HG02970 (cell line): ENCODE results near the gene CXCR2.
"Not testable (repeated sequence)": the region's sequence is repeated elsewhere in the genome, so short reads cannot be mapped to it uniquely, and the experiment has no call there.

Source experiments
- ATAC-seq: cut with Tn5 transposase; IDR thresholded peaks from one replicate; pipeline ENCODE4 v1.9.1; 2021; ENCODE audit warnings: mild to moderate bottlenecking, moderate library complexity, moderate number of reproducible peaks; ENCODE audit not compliant: unreplicated experiment, low FRiP score

The CXCR2 gene

DNA sequence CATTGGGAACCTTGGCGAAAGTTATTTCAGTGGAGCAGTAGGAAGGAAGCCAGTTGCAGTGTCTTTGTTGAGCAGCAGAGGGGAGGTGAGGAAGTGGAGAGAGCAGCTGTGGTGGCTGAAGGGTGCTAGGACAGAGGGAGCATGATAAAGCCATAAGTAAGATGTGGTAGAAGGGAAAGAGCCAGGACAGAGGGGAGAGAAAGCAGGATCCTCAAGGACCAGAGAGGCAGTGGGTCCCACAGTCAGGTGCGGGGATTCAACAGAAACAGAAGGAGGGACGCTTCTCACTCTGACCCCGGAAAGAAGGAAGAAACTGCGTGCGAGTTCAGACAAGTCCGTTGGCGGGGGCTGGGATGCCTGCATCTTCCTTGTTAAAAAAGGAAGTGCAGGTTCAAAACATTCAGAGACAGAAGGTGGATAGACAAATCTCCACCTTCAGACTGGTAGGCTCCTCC lies at the start of gene CXCR2:
Gene CXCR2 (plus strand): TSS at position 403 of the 455 bp plus-strand sequence. CDS start 8,774 bp downstream, outside the sequence.
- ATAC-seq, result no peak

DNA sequence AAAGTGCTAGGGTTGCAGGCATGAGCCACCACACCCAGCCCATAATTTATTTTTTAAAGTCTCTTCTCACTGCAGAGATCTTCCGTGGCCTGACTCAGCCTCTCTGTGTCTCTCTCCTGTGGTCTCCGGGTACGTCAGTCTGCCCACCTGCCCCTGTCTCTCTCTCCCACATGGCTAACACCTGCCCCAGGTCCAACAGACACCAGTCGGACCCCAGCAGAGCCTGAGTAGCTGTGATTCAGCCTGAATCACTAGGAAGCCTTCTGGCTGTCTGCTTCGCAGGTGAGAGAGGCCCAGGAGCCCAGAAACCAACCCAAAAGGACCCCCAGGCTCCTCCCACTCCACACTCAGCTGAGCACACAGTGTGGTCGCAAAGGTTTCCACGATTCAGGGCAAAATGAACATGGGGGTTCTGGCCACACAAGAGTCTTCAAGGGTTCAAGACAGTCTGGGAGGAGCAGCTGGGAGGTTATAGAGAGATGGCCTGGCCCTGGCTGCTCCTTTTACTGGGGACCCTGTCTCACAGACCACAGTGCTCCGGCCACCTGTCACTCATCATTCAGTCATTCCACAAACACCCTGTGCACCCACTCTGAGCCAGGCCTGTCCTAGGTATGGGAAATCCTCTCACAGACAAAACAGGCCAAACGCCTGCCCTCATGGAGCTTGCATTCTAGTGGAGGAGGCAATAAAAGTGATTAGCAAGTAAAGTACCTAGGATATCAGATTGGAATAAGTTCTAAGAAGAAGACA lies 48.2 kb upstream of the CXCR2 start:
- no peak for ATAC-seq

DNA sequence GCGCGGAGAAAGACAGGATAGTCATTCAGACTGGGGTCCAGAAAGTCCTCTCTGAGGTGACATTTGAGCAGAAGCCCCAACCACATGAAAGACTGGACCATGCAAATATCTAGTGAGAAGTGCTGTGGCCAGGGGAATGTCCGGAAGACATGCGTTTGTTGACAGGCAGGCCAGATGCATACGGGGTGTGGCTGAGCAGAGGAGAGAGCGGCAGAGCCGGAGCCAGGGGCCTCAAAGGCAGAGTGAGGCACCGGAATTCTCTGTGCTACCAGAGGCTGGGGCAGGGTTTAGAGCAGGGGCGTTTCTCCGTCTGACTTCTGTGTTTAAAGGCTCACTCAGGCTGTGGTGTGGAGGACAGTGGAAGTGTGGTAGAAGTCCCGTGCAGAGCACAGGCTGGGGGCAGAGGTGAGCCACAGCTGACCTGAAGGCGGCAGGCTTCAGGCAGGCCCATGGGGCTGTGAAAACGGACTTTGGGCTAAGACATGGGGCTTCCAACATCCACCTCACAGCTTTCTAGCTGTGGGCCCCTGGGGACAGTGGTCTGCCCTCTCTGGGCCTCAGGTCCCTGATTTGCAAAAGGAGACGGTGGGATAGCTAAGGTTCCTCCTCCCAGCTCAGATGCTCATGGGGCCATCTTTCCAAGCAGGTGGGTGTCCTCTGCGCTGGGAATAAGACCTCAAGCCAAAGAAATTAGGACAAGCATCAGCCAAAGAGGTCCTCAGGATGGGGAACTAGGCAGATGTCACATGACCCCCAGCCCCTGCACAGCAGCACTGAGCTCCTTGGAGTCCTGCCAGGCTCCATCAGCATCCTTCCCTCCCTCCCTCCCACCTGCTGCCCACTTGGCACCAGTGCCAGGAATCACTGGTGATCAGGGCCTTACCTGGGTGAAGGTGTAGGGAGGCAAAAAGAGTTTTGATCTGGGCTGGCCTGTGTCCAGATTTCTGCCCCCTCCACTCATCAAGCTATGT lies 45.6 kb upstream of the CXCR2 start:
- no peak for ATAC-seq

DNA sequence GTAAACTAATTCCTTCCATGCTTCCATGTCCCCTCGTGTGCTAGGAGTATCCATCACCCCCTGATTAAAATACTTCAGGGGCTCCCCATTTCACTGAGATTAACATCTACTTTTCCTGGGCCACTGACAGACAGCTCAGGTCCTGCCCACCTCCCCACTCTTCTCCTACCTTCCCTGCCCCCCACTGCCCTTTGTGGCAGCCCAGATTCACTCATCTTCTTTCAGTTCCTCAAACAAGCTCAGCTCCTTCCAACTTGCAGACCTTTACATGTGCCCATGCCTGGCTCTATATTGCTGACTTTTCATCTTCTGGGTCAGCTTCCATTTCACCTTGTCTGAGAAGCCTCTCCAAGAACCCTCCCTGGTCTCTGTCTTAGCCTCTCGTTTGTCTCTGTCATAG lies 44.8 kb upstream of the CXCR2 start:
- ATAC-seq, result peak; percentile 61

DNA sequence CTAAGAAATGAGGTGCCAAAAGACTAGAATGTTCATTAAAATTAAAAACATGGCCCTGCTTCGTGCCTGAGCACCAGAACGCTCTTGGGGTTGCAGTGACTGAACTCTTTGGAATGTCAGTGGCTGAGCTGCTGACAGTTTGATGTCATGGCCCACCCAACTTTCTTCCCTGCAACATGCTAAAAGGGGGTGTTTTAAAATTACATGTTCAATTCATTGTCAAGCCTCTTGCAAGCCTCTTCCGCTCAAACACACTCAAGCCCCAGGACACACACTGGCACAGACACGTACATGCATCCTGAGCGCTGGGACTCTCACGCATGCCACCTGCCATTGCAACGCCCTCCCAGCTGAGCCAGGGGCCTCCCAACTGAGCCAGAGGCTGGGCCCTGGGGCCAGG lies 44.1 kb upstream of the CXCR2 start:
- no peak for ATAC-seq

DNA sequence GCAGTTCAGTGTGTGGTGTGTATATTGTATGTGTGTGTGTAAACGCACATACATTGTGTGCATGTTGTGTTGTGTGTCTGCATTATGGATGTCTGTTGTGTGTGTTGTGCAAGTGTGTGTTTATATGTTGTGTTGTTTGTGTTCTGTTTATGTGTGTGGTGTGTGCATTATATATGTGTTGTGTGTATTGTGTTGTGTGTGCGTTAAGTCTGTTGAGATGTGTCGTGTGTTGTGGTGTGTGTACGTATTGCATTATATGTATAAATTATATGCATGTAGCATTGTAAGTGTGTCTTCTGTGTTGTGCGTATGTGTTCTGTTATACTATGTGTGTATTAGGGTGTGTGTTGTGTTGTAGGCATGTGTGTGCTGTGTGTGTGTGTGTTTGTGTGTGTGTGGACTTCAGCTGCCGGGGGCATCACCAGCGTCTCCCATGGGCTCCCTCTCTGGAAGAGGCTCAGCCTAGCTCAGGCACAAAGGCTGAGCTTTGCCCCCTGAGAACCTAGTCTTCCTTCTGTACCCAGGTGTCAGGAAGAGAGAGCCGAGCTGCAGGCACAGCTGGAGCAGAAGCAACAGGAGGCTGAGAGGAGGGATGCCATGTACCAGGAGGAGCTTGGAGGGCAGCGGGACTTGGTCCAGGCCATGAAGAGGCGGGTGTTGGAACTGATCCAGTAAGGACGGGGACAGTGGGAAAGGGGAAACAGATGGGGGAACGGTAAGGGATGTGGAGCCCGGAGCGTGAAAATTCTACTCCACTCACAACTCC lies 43.1 kb upstream of the CXCR2 start:
- ATAC-seq, result no peak

DNA sequence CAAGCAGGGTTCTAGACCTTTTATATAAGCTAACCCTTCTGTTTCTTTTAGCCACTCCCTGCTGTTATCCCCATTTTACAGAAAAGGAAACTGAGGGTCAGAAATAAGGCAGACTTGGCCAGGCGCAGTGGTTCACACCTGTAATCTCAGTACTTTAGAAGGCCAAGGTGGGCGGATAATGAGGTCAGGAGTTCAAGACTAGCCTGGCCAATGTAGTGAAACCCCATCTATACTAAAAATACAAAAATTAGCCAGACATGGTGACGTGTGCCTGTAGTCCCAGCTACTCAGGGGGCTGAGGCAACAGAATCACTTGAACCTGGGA lies 42.5 kb upstream of the CXCR2 start:
- ATAC-seq, result no peak

DNA sequence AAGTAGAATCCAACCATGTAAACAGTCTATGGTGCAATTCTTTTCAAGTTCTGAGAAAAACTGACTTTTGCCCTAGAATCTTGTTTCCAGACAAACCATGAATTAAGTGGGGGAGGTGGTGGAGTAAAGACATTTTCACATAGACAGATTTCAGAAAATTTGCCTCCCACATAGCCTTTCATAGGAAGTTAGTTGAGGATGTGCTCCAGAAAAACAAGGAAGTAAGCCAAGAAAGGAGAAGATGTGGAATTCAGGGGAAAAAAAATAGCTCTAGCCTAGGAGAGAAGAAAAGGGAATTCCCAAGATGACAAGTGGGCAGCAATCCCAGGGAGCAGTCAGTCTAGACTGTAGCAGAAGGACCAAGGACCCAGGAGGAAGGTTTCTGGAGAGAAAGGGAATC lies 39.4 kb upstream of the CXCR2 start:
- no peak for ATAC-seq

DNA sequence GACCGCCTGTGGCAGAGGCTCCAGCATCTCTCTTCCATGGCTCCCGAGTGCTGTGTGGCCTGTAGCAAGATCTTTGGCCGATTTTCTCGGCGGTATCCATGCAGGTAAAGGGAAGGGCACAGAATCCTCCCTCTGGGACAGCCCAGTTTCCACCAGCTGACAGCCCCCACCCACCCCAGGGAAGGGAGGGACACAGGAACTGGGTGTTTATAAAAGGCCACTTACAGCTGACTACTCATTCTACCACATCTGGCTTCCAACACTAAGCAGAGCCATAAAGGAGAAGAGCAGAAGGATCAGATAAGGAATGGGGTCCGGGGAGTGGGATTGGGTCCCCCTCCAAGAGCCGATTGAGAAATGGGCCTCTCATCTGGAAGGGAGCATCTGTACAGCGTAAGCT lies 36.6 kb upstream of the CXCR2 start:
- ATAC-seq, result no peak

DNA sequence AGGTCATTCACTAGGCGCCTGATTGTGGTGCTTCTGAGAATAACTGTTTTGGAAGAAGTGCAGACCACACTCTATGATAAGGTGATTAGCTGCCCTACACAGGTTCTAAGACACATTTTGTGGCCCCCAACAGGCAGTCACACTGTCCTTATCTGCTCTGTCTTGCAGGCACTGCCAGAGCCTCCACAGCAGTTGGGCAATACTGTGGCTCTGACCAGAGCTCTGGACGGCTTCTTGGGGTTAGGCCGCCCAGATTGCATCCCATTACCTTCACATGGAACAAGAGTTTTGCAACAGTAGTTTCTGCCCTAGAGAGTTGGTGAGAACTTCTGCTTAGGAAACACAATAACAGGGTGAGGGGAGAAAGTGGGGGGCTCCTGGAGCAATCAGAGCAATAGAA lies 34.1 kb upstream of the CXCR2 start:
- no peak for ATAC-seq

DNA sequence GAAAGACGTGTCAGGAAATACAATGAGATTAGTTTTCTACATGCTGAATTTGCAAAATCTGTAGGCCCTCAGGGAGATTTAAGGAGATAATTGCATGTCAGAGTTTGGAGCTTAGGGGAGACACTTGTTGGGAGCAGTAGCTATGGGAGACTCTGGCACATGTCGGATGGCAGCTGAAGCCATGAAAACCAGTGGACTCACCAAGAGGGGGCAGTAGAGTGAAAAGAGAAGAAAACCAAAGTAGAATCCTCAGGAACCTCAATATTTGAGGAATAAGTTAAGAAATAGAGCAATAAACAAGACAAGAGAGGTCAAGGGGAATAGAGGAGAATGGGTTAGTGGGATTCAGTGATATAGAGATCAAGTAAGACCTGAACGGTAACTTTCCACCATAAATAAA lies 31.9 kb upstream of the CXCR2 start:
- no peak for ATAC-seq

DNA sequence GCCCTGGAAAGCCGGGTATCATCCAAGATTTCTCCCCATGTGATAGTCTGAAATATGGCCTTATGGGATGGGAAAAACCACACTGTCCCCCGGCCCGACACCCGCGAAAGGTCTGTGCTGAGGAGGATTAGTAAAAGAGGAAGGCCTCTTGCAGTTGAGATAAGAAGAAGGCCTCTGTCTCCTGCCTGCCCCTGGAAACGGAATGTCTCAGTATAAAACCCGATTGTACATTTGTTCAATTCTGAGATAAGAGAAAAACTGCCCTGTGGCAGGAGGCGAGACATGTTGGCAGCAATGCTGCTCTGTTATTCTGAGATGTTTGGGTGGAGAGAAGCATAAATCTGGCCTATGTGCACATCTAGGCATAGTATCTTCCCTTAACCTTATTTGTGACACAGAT lies 30.0 kb upstream of the CXCR2 start:
- no peak for ATAC-seq

DNA sequence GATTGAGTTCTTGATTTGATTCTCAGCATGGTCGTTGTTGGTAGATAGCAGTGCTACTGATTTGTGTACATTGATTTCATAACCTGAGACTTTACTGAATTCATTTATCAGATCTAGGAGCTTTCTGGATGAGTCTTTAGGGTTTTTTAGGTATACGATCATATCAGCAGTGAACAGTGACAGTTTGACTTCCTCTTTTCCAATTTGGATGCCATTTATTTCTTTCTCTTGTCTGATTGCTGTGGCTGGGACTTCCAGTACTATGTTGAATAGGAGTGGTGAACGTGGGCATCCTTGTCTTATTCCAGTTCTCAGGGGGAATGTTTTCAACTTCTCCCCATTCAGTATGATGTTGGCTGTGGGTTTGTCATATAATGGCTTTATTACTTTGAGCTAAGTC lies 27.9 kb upstream of the CXCR2 start:
- no peak for ATAC-seq

DNA sequence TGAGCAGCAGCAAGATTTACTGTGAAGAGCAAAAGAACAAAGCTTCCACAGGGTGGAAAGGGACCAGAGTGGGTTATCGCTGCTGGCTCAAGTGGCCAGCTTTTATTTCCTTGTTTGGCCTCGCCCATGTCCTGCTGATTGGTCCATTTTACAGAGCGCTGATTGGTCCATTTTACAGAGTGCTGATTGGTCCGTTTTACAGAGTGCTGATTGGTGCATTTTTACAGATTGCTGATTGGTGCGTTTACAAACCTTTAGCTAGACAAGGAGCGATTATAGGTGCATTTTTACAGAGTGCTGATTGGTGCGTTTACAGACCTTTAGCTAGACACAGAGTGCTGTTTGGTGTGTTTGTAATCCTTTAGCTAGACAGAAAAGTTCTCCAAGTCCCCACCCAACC lies 17.0 kb upstream of the CXCR2 start:
- ATAC-seq, result not testable (repeated sequence)

DNA sequence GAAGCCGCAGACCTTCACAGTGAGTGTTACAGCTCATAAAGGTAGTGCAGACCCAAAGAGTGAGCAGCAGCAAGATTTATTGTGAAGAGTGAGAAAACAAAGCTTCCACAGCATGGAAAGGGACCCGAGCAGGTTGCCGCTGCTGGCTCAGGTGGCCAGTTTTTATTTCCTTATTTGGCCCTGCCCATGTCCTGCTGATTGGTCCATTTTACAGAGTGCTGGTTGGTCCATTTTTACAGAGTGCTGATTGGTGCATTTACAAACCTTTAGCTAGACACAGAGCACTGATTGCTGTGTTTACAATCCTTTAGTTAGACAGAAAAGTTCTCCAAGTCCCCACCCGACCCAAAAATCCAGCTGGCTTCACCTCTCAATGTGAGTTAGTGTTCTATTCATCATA lies 4.0 kb upstream of the CXCR2 start:
- not testable (repeated sequence) for ATAC-seq

DNA sequence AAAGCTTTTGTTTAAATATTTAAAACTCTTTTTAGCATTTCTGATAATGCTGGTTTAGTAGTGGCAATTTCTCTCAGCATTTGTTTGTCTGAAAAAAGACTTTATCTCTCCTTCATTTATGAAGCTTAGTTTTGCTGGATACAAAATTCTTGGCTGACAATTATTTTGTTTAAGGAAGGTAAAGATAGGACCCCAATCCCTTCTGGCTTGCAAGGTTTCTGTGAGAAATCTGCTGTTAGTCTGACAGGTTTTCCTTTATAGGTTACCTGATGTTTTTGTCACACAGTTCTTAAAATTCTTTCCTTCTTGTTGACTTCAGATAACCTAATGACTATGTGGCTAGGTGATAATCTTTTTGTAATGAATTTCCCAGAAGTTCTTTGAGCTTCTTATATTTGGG lies 3.5 kb upstream of the CXCR2 start:
- not testable (repeated sequence) for ATAC-seq

DNA sequence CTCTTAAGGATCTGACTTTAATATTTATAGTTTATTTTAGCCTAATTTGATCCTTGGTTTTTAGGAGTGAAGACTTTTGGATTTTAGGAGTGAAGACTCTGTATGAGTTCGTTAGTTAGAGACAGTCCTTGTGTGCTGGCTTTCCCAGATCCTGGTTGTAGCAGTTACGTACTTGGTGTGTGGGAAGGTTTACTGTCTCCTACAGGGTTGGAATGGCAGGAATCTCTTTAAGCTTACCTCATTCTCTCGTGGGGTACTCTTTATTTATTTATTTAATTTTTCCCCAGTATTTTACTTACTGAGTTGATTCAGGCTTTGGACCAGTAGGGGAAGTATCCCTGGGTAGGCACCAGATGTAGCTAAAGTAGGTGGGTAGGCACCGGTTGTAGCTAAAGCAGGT lies 1.8 kb upstream of the CXCR2 start:
- ATAC-seq, result no peak

DNA sequence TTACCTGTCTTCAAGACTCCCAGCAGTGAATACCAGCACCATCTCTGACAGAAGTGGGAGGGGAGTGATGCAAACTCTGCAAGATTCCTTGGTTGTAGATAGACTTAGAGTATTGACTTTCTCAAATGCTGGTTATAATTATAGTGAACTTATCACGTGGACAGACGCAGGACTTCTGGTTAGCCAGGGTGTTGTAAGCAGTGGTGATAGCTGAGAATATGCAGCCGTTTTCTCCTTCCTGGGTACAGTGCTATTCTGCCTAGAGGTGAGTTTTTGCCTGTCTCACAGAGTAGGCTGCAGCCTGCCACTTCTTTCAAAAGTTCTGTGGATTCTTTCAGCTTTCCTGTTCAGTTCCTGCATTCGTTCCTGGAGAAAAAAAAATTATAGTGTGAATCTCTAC lies 733 bp upstream of the CXCR2 start:
- no peak for ATAC-seq

DNA sequence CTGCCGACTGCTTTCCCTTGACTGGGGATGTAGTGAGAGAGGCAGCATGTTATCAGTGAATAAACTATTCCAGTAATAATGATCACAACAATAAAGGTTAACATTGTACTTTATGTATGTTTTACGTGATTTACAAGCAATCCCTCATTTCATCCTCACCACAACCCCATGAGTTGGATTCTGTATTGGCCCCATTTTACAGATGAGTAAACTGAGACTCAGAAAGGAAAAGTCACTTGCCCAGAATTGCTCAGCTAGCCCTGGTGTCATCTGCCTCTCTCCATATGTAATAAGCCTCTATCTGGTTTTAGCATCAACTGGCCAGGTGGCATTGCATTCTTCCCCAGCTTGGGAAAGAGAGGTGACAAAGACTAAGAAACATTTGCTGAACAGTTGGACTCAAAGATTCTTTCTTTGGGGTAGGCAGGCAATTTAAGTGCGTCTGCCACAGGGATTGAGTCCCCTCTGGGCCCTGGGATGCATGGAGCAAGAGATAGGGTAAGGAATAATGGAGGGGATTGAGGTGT lies 2.2 kb downstream of the CXCR2 start:
- ATAC-seq, result no peak

DNA sequence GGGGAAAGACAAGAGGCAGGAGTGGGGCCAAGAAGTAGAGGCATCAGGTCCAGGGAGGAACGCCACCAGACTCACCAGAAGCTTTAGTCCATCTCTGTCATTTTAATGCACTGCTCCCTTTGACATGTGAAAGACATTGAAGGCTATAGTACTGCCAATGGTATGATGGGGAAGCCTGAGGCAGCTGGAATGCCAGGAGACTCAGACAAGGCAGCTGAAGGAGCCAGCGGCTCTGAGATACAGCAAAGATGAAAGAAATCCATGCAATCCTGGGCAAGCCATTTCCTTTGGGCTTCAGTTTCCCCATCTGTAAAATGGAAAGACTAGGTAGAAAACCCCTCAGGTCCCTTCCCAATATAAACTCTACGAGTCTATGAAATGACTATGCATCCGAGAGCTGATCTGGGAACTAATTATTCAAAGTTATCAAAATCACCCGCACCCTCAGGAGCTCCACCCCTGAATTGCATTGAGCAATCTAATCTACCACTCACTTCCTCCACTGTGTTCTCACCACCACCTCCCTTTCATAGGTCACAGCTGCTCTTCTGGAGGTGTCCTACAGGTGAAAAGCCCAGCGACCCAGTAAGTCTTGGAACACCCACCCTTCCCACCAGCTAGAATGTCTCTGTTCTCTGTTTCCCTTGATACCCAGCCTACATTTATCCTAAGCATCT lies 3.1 kb downstream of the CXCR2 start:
- no peak for ATAC-seq
